SJCRH30 (cell line): Measurements from ENCODE around the gene ABCC8. TPM values are rescaled to one million over a fixed set of nuclear protein-coding genes. Genes with fewer than 3 reads are reported as not detected.

ENCODE experiments used
- DNase-seq, 2 experiments: peaks; one replicate each; pipeline ENCODE4 v3.0.0-alpha.2; 2015 to 2020
- H3K27ac ChIP-seq: fragments of 250-450 bp; sonication (Bioruptor Pico); 2 replicates; pipeline ENCODE4 v1.5.1; 2020; ENCODE audit warnings: mild to moderate bottlenecking, moderate library complexity
- H3K27me3 ChIP-seq: fragments of 250-450 bp; sonication (Bioruptor Pico); 2 replicates; pipeline ENCODE4 v1.5.1; 2020; ENCODE audit warnings: mild to moderate bottlenecking, moderate library complexity
- H3K36me3 ChIP-seq: fragments of 250-450 bp; sonication (Bioruptor Pico); 2 replicates; pipeline ENCODE4 v1.5.1; 2020; ENCODE audit warnings: mild to moderate bottlenecking, moderate library complexity
- H3K4me1 ChIP-seq: fragments of 250-450 bp; sonication (Bioruptor Pico); 2 replicates; pipeline ENCODE4 v1.5.1; 2020; ENCODE audit warnings: mild to moderate bottlenecking, moderate library complexity
- H3K4me3 ChIP-seq: fragments of 250-450 bp; sonication (Bioruptor Pico); 2 replicates; pipeline ENCODE4 v1.5.1; 2020; ENCODE audit warnings: mild to moderate bottlenecking, moderate library complexity
- H3K9me3 ChIP-seq: fragments of 250-450 bp; sonication (Bioruptor Pico); replicated peaks from 2 replicates; pipeline ENCODE4 v1.5.1; 2020; ENCODE audit warnings: mild to moderate bottlenecking, moderate library complexity
- total RNA-seq: library from RNA; depleted of rRNA; stranded (reverse); fragments of >200 nt; shearing (Covaris generic); gene quantifications from 2 replicates; pipeline ENCODE4 v1.2.3, GENCODE V29; 2014

Gene ABCC8
- total RNA-seq, 1 experiment from 2014 or later, result not detected

DNA sequence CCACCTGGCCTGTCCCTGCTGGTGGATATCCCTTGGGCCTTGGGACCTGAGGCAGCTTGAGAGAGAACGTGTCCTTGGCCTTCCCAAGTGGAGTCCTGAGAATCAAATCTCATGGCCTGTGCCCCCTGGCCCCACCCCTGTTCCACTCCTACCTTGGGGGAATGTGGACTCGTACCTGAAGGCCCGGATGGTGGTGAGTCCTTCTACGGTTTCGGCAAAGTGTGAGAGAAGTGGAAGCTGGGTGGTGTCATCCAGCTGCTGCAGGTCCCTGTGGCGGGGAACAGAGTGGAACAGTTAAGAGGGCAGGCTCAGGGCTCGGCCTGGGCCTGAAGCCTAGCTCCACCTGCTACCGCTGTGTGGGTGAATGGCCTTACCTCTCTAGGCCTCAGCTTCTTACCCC, 74.2 kb downstream of the ABCC8 start:
- DNase-seq, result no peak
- Histone ChIP-seq H3K9me3 (no peaks in the 10 kb centered on the region), H3K27me3 (no peaks in the 10 kb centered on the region), H3K36me3 (no peaks in the 10 kb centered on the region), H3K4me1 (peaks cover 21% of the 10 kb centered on the region), H3K4me3 (no peak overlapping the region), H3K27ac (no peak overlapping the region)

DNA sequence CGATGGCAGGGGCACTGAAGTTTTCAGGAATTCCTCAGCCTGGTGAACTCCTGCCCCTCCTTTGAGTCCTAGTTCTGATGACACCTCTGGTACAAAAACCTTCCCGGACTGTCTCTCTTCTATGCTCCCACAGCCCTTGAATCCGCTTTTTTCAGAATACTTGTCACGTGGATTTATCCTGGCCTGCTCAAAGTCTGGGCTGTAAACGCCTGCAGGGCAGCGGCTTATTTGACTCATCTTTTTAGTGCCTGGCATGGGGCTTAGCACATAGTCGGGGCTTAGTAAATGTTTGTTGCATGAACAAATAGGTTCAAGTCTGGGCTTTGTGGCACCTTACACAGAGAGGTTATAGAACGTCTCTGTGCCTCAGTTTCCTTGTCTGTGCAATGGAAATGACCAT, 74.8 kb downstream of the ABCC8 start:
- Histone ChIP-seq H3K4me3 (no peak overlapping the region), H3K27ac (no peak overlapping the region), H3K4me1 (peaks cover 21% of the 10 kb centered on the region), H3K9me3 (no peaks in the 10 kb centered on the region), H3K36me3 (no peaks in the 10 kb centered on the region), H3K27me3 (no peaks in the 10 kb centered on the region)
- no peak for DNase-seq

DNA sequence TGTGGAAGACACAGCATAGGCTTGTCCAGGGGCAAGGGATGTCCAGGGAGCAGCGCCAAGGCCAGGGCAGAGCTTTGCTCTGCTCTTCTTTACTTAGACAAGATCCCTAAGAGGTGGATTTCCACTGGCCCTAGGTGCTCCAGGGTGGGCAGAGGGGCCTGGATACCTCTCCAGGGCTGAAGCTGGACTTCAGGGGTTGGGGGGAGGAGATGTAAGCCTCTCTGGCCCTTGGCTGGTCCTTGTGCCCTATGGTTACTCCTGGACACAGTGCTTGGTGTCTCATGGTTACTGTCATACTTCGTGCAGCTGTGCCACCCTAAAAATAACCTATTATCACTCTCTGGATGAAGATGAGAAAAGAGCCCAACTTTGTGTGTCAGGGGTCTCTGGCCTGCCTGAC, 75.3 kb downstream of the ABCC8 start:
- H3K9me3 ChIP-seq, result no peaks in the 10 kb centered on the region

DNA sequence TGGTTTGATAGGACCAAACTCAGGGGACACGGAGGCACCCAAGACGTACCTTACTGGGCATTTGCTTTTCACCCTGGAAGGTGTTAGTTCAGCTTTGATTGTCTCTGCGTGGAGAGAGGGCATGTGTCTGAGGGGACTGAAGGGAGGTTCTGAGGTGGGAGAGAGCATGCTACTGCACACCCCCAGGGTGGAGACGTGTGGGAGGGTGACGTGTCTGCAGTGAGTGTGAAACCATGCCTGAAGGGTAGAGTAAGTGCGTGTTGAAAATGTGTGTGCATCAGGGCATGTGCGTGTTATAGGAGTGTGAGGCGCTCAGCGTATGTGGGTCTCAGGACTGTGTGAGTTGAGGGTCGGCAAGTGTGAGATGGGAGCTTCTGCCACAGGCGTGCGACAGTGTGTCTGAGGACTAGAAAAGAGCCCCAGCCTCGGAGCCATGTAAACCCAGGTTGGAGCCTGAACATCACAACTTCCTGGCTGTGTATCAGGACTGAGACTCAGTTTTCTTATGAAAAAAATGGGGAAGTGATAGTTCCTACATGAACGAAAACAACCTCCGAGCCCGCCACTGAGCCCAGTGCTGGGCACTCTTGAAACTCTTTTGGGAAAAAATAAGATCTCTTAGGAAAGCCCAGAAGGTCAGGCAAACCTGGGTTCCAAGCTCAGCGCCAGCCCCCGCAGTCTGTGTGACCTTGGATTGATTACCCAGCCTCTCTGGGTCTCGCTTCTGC, 76.4 kb downstream of the ABCC8 start:
- DNase-seq, result no peak
- no peaks in the 10 kb centered on the region for H3K36me3 ChIP-seq

More for the DNA sequence above, 75.3 kb downstream of the ABCC8 start:
- Histone ChIP-seq H3K36me3 (no peaks in the 10 kb centered on the region), H3K4me3 (no peak overlapping the region), H3K27ac (no peak overlapping the region), H3K4me1 (peaks cover 21% of the 10 kb centered on the region), H3K27me3 (no peaks in the 10 kb centered on the region)
- DNase-seq, result no peak

DNA sequence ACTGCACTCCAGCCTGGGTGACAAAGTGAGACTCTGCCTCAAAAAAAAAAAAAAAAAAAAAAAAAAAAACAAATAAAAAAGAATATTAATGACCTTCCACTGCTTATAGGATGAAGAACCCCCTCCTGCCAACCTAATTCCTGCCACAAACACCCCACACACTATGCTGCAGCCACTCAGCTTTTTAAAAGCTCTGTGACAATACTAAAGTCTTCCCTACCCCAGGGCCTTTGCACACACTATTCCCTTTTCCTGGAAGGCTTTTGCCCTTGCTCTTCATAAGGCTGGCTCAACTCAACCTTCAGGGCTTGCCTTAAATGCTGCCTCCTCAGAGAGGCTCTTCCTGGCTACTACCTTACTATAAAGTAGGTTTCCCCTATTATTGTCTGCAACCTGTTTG, 77.4 kb downstream of the ABCC8 start:
- Histone ChIP-seq H3K27me3 (no peaks in the 10 kb centered on the region), H3K9me3 (no peaks in the 10 kb centered on the region), H3K27ac (no peak overlapping the region), H3K36me3 (no peaks in the 10 kb centered on the region), H3K4me3 (no peak overlapping the region), H3K4me1 (peaks cover 7% of the 10 kb centered on the region)
- no peak for DNase-seq

More for the DNA sequence above, 76.4 kb downstream of the ABCC8 start:
- Histone ChIP-seq H3K27me3 (no peaks in the 10 kb centered on the region), H3K4me1 (peaks cover 14% of the 10 kb centered on the region), H3K27ac (no peak overlapping the region), H3K4me3 (no peak overlapping the region), H3K9me3 (no peaks in the 10 kb centered on the region)

DNA sequence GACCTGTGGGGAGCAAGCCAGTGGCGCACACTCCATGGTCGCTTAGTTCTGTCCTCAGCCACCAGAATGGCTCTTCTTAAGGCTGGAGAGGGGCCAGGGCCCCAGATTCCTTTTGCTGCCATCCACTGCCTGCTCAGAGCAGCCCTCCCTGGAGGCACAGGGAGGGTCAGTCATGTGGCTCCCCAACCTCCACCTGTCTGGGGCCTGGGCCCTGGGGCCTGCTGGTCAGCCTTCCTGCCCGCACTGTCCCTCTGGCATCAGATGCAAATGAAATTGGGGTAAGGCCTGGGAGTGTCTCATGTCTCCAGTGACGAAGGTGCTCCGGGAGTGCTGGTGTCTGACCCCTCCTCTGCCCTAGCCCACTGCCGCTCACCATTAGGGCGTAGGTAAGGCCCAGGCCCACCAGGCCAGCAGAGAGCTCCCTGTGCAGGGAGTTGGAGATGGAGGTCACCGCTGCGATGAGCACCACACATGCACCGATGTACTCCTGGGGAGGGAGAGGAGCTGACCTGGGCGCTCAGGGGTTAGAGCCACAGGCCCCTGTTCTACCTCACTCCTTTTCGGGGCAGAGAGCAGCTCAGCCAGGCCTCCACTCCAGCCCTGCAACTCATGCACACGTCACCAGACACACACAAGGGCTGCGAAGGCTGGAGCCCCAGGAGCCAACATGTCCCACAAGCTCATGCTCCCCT, 79.2 kb downstream of the ABCC8 start:
- Histone ChIP-seq H3K4me1 (no peaks in the 10 kb centered on the region), H3K36me3 (no peaks in the 10 kb centered on the region), H3K4me3 (no peak overlapping the region), H3K27me3 (no peaks in the 10 kb centered on the region), H3K27ac (no peak overlapping the region), H3K9me3 (no peaks in the 10 kb centered on the region)
- DNase-seq, result no peak

DNA sequence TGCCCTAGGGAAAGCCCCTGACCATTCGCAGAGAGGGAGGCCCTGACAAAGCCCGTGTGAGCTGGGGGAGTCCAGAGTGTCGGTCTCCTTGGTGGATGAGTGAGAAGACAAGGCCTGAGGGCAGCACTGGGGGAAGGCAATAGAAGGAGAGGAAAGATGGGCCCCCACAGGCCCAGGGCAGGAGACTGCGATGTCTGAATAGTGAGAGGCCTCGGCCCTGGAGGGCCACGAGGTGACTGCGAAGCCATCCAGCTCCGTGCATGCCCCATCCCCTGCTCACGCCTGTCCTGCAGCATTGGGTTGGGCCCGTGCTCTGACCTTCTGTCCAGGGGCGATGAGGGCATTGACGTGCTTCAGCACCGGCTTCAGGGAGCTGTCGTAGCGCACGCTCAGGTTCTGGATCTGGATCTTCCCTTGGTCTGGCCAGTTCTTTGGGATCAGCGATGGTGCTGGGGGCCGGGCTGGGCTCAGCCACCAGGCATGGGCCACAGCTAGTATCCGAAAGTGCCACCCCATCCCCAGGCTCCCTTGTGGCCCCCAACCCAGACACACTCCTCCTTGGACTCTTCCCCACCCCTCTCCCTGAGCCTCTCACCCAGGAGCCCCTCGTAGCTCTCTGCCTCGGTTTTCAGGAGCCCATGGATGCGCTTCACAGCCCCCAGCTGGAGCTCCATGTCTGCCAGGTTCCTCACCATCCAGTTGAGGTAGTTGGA, 79.9 kb downstream of the ABCC8 start:
- Histone ChIP-seq H3K36me3 (no peaks in the 10 kb centered on the region), H3K9me3 (no peaks in the 10 kb centered on the region), H3K4me3 (no peak overlapping the region), H3K27me3 (no peaks in the 10 kb centered on the region), H3K27ac (no peak overlapping the region), H3K4me1 (no peaks in the 10 kb centered on the region)
- no peak for DNase-seq

DNA sequence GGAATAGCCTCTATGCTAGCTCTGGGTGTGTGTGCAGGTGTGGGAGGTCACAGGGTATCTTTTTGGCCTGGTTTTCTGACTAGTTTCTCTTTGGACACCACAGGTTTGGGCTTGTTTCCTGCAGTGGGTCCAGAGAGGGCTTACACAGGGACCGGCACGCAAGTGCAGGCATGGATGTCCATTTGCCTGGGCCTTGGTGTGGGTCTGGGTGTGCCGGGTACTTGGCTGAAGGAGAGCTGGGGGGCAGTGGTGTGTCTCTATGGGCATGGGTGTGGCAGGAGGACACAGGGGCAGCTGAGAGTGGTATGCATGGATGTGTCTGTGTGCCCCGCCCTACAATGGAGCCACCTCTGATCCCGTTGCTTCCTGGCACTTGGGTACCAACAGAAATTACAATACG, 80.7 kb downstream of the ABCC8 start:
- no peaks in the 10 kb centered on the region for H3K9me3 ChIP-seq

DNA sequence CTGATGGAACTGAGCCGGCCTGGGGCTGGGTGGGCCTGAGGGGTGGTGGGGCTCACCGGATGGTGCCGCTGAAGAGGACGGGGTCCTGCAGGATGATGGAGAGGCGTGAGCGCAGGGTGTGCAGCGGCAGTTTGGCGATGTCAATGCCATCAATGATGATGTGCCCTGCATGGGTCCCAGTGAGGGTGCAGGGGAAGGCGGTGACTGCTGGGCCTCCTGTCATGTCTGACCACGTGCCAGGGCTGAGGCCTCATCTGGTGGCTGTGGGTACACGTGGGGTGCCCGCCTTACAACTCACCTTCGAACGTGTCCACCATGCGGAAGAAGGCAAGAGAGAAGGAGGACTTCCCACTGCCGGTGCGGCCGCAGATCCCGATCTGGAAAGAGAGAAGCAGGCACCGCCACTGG, 81.1 kb downstream of the ABCC8 start:
- H3K4me1 ChIP-seq, result no peaks in the 10 kb centered on the region
- no peak overlapping the region for H3K27ac ChIP-seq
- no peak overlapping the region for H3K4me3 ChIP-seq
- H3K9me3 ChIP-seq, result no peaks in the 10 kb centered on the region
- no peaks in the 10 kb centered on the region for H3K36me3 ChIP-seq
- H3K27me3 ChIP-seq, result no peaks in the 10 kb centered on the region
- DNase-seq, result no peak

More for the DNA sequence above, 80.7 kb downstream of the ABCC8 start:
- DNase-seq, result no peak
- H3K27me3 ChIP-seq, result no peaks in the 10 kb centered on the region
- no peak overlapping the region for H3K4me3 ChIP-seq
- H3K4me1 ChIP-seq, result no peaks in the 10 kb centered on the region
- H3K27ac ChIP-seq, result no peak overlapping the region
- H3K36me3 ChIP-seq, result no peaks in the 10 kb centered on the region

DNA sequence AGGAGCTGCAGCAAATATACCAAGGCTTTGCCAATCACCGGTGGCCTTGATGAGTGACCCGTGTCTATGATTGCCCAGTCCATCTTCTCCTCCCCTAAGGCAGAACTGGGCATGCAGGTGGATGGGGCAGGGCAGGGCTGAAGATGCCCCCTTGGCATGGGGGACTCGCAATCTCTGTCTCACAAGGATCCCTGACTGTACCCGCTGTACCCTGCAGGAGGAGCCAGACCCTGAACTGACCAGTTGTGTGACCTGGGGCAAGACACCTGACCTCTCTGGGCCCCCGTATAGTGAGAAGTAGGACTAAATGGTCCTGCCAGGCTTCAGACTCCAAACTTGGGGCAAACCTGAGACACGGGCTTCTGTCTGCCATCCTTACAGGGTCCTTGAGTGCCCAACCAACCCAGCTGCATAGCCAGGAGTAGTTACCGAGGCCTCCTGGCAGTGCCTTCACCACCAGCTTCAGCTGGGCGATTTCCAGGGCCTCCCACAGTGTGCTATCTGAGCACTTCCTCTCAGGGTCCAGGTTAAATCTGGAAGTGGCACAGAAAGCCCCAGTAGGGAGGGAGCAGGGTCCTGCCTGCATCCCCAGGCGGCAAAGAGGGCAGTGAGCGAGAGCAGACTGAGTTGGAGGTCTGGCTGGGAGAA, 81.8 kb downstream of the ABCC8 start:
- H3K36me3 ChIP-seq, result no peaks in the 10 kb centered on the region
- no peak overlapping the region for H3K27ac ChIP-seq
- H3K4me3 ChIP-seq, result no peak overlapping the region
- H3K9me3 ChIP-seq, result no peaks in the 10 kb centered on the region
- DNase-seq, result no peak
- H3K4me1 ChIP-seq, result peaks cover 3% of the 10 kb centered on the region; the same call in 1 of the 2 replicates
- no peaks in the 10 kb centered on the region for H3K27me3 ChIP-seq

DNA sequence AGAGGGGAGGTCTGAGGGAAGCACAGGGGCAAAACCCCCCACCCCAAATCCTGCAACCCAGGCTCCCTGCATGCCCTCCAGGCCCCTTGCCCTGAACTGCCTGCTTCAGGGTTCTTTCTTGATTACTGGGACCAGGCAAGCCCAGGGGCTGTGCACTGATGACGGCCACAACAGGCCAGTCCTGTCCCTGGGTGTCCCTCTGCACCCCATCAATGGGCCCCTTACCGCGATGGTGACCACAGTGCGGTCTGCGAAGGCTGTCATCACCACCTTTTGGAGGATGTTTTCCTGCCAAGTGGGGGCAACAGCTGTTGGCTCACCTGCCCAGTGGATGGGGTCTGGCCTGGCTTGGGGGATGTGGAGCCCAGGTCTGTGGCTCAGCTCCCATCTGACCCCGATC, 83.2 kb downstream of the ABCC8 start:
- no peak for DNase-seq
- Histone ChIP-seq H3K27me3 (no peaks in the 10 kb centered on the region), H3K9me3 (no peaks in the 10 kb centered on the region), H3K4me1 (peaks cover 5% of the 10 kb centered on the region; the same call in 1 of the 2 replicates), H3K36me3 (no peaks in the 10 kb centered on the region), H3K4me3 (no peak overlapping the region), H3K27ac (no peak overlapping the region)

DNA sequence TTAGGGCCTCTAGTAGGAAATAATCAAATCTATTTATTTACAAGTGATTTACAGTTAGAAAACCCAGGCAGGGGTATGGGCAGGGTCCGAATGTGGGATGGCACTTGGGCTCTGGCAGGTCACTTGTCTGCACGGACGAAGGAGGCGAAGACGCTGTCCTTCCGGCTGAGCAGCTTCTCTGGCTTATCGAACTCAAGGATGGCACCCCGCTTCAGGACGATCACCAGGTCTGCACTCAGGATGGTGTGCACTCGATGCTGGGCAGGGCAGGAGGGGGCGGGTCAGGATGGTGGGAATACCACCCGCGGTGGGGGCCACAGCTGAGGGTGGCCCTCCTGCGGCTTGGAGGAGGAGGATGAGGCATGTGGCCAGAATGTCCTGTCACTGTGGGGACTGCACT, 83.8 kb downstream of the ABCC8 start:
- Histone ChIP-seq H3K4me3 (no peak overlapping the region), H3K9me3 (no peaks in the 10 kb centered on the region), H3K36me3 (no peaks in the 10 kb centered on the region), H3K27me3 (no peaks in the 10 kb centered on the region), H3K27ac (no peak overlapping the region), H3K4me1 (peaks cover 5% of the 10 kb centered on the region; the same call in 1 of the 2 replicates)
- DNase-seq, result no peak

DNA sequence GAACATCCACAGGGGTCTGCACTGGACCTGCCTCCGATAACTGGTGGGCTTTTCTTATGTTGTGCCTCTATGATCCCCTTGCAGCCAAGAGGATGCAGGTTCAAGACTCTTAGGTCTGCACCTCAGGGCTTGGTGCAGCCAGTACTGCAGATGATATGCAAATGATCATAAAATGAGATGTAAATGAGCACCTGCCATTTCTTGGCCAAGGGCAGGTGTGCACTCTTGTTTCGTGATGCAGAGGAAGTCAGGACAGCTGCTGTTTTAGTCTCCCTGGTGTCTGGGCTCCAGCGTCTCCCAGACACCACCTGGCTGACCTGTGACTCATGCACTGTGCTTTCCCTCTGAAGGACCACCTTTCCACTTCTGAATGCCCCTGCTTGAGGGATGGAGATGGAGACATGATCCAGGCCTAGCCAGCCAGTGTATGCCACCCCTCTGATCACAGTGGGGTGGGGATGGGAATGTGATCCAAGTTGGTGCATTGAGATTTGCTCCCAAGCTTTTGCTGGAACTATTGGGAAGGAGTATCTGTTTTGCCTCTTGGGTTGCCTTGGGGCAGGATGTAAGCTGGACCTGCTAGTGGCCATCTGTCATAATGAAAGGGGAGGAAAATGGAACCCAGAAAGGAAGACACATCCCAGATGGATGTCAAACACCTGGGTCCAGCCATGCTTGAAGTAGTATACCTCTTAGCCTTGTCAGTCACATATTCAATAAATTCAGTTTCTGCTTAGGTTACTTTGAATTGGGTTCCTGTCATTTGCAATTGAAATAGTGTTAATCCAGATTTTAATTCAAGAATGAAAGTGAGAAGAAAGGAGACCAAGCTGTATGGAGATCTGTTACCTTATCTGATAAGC, 84.9 kb downstream of the ABCC8 start:
- Histone ChIP-seq H3K36me3 (no peaks in the 10 kb centered on the region), H3K9me3 (no peaks in the 10 kb centered on the region), H3K4me1 (peaks cover 5% of the 10 kb centered on the region; the same call in 1 of the 2 replicates), H3K4me3 (no peak overlapping the region), H3K27me3 (no peaks in the 10 kb centered on the region), H3K27ac (no peak overlapping the region)
- DNase-seq, result no peak
